ENCODE data around the gene ANO3.

Gene ANO3

DNA sequence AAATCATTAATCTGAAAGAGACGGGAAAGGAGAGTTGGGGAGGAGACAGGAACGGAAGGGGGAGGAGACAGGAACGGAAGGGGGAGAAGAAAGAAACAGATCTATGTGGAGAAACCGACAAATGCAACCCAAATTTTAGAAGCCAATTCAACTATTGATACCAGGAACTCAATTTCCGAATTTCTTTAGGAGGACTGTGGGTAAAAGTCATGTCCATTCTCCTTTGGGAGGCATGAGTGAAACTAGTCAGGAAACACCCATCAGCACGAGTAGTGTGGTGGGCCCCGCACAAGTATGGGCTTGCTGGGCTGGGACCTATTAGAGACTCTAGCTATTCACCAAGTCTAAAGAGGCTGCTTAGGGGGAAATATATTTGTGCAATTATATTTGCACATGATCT lies 18.1 kb downstream of the ANO3 start:
- H3K4me3 ChIP-seq (ENCODE audit: low read depth, low read length) = no peak overlapping the region
- no peak for DNase-seq (ENCODE audit: low read depth)
- TF ChIP-seq, protein P1, sequence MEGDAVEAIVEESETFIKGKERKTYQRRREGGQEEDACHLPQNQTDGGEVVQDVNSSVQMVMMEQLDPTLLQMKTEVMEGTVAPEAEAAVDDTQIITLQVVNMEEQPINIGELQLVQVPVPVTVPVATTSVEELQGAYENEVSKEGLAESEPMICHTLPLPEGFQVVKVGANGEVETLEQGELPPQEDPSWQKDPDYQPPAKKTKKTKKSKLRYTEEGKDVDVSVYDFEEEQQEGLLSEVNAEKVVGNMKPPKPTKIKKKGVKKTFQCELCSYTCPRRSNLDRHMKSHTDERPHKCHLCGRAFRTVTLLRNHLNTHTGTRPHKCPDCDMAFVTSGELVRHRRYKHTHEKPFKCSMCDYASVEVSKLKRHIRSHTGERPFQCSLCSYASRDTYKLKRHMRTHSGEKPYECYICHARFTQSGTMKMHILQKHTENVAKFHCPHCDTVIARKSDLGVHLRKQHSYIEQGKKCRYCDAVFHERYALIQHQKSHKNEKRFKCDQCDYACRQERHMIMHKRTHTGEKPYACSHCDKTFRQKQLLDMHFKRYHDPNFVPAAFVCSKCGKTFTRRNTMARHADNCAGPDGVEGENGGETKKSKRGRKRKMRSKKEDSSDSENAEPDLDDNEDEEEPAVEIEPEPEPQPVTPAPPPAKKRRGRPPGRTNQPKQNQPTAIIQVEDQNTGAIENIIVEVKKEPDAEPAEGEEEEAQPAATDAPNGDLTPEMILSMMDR (IDR thresholded peaks at IDR 0.05; ENCODE audit: control insufficient read depth, extremely low read depth, insufficient read depth) = no peak

DNA sequence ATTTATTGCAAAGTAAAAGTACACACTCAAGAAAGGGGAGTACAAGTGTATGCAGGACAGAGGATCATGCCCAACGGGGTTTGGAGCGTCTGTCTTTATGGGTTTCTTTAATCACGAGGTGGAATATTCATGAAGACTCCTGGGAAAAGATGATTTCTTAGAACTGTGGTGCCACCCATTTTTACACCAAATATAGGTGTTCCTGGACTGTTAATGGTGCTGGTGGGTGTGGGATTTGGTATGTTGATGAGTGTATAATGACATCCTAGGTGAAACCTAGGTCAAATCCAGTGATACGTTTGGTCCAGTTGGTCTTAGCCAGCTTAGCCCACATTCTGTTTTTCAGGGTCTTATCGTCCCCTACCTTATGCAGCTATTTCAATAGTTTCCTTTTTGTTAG lies 21.1 kb downstream of the ANO3 start:
- no peak for DNase-seq (ENCODE audit: low read depth)
- H3K4me3 ChIP-seq (ENCODE audit: low read depth, low read length) = no peak overlapping the region
- TF ChIP-seq, protein P1 (IDR thresholded peaks at IDR 0.05; ENCODE audit: control insufficient read depth, extremely low read depth, insufficient read depth) = no peak

DNA sequence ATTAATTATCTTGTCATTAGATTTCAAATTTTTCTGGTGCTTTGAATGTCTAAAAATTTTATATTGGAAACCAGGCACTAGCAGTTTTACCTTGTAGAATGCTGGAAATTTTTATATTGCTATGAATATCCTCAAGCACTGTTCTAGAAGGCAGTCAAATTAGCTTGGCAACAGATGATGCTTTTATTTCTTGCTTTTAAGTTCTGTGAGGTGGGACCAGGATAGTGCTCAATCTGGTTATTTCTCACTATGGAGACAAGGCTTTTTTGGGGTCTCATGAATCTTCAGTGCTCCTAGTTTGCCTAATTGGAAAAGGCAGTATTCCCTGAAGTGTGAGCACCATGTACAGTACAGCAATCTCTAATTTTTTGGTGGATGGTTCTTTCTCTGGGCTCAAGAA lies 27.1 kb downstream of the ANO3 start:
- TF ChIP-seq, protein P1 (IDR thresholded peaks at IDR 0.05; ENCODE audit: control insufficient read depth, extremely low read depth, insufficient read depth) = no peak

DNA sequence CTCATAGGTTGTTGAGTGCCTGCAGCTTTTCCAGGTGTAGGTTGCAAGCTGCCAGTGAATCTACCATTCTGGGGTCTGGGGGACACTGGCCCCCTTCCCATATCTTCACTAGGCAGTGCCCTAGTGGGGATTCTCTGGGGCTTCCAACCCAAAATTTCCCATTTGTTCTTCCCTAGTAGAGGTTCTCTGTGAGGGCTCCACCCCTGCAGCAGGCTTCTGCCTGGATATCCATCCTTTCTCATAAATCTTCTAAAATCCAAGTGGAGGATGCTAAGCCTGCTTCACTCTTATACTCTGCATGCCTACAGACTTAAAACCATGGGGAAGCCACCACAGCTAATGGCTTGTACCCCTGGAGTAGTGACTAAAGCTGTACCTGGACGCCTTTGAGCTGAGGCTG lies 33.4 kb downstream of the ANO3 start:
- H3K4me3 ChIP-seq (ENCODE audit: low read depth, low read length) = no peak overlapping the region
- no peak for DNase-seq (ENCODE audit: low read depth)
- TF ChIP-seq, protein P1 (IDR thresholded peaks at IDR 0.05; ENCODE audit: control insufficient read depth, extremely low read depth, insufficient read depth) = no peak

More for the DNA sequence above, 27.1 kb downstream of the ANO3 start:
- no peak overlapping the region for H3K4me3 ChIP-seq (ENCODE audit: low read depth, low read length)
- no peak for DNase-seq (ENCODE audit: low read depth)

DNA sequence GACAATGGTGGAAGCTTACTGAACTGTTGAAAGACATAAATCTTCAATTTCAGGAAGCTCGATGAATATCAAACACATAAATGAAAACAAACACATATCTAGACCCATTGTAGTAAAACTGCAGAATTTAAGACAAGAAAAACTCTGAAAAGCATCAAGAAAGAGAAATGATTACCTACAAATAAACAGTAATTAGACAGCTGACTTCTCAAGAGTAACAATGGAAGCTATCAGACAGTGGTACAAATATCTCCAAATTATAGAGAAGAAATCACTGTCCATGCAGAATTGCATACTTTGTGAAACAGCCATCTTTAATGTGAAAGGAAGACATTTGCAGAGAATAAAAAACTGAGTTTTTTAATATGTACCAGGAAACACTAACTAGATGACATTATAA lies 45.7 kb downstream of the ANO3 start:
- no peak for DNase-seq (ENCODE audit: low read depth)
- TF ChIP-seq, protein P1 (IDR thresholded peaks at IDR 0.05; ENCODE audit: control insufficient read depth, extremely low read depth, insufficient read depth) = no peak
- no peak overlapping the region for H3K4me3 ChIP-seq (ENCODE audit: low read depth, low read length)

DNA sequence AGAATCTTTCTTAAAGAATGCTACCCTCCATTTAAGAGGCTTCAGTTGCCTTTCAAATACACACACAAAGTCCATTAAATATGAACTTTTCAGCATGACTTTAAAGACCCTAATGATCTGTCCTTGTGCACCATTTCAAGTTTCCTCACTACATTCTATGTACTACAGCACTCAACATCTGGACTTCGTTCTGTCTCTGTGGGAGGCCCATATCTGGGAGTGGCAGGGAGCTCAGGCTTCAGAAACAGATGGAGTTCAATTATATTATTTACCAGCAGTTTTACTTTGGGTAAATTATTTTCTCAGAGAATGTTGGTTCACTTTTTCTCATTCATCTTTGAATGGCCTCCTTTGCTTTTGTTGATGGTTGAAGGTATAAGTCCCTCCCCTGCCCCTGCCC lies 67.4 kb downstream of the ANO3 start:
- TF ChIP-seq, protein P1 (IDR thresholded peaks at IDR 0.05; ENCODE audit: control insufficient read depth, extremely low read depth, insufficient read depth) = no peak
- no peak for DNase-seq (ENCODE audit: low read depth)
- no peak overlapping the region for H3K4me3 ChIP-seq (ENCODE audit: low read depth, low read length)

DNA sequence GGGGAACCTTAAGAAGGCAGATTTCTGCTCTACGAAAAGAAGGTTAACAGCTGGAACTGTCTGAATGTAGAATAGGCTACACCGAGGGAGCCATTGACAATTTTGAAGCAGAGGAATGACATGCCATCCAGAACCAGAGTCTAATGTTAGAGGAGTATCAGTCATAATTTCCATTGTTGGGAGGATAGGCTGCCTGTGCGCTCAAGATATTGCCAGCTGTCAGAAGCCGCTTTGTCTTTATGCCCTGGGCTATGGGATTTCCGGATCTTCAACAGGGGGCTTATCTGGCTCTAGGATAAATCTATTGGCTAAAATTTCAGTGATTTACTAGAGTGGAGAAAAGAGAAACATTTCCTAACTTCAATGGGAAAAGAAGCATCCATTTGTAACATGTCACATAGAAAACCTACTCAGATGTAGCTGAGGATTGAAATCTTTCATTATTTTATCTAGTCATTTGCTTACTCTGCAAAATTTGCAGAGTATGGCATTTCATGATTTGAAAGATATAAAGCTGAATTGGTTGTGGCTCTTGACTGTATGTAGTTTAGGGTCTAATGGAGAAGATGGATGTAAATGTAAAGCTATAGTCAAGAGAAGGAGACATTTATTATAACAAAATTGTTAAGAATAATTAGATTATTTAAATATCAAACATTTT lies 78.9 kb downstream of the ANO3 start:
- TF ChIP-seq, protein P1 (IDR thresholded peaks at IDR 0.05; ENCODE audit: control insufficient read depth, extremely low read depth, insufficient read depth) = no peak
- no peak for DNase-seq (ENCODE audit: low read depth)
- no peak overlapping the region for H3K4me3 ChIP-seq (ENCODE audit: low read depth, low read length)
